HG02798 (cell line): Measurements from ENCODE around the gene C18orf63.

ENCODE experiments used
- ATAC-seq: cut with Tn5 transposase; IDR thresholded peaks from one replicate; pipeline ENCODE4 v1.9.1; 2021; ENCODE audit warnings: mild to moderate bottlenecking; ENCODE audit not compliant: unreplicated experiment, poor library complexity

C18orf63 gene

GRCh38 chr18:74315464-74316256 is at the start of gene C18orf63:
Gene C18orf63, plus strand, starts transcription at chr18:74315839. Its CDS starts 2,027 bp downstream, at chr18:74317866.
- ATAC-seq, result no peak

GRCh38 chr18:74266161-74266560 is 49.5 kb upstream of the C18orf63 start:
- ATAC-seq, result no peak

GRCh38 chr18:74268175-74268574 is 47.5 kb upstream of the C18orf63 start:
- no peak for ATAC-seq

- ATAC-seq, result no peak
These were observed 46.6 kb upstream of the C18orf63 start for GRCh38 chr18:74268933-74269620.

- no peak for ATAC-seq
These were observed 44.0 kb upstream of the C18orf63 start for GRCh38 chr18:74271635-74272034.

GRCh38 chr18:74273394-74273793 is 42.2 kb upstream of the C18orf63 start:
- ATAC-seq, result no peak

- no peak for ATAC-seq
These were observed 40.9 kb upstream of the C18orf63 start for GRCh38 chr18:74274700-74275099.

GRCh38 chr18:74275736-74276135 is 39.9 kb upstream of the C18orf63 start:
- no peak for ATAC-seq

GRCh38 chr18:74276609-74277008 is 39.0 kb upstream of the C18orf63 start:
- no peak for ATAC-seq

- ATAC-seq, result no peak
These were observed 38.3 kb upstream of the C18orf63 start for GRCh38 chr18:74277296-74277695.

GRCh38 chr18:74278058-74278457 is 37.6 kb upstream of the C18orf63 start:
- no peak for ATAC-seq

- ATAC-seq, result no peak
These were observed 36.7 kb upstream of the C18orf63 start for GRCh38 chr18:74278983-74279382.

GRCh38 chr18:74281011-74281979 is 34.3 kb upstream of the C18orf63 start:
- ATAC-seq, result no peak

- no peak for ATAC-seq
These were observed 33.5 kb upstream of the C18orf63 start for GRCh38 chr18:74281980-74282754.

GRCh38 chr18:74282755-74283554 is 32.7 kb upstream of the C18orf63 start:
- ATAC-seq, result no peak

GRCh38 chr18:74283646-74284045 is 32.0 kb upstream of the C18orf63 start:
- no peak for ATAC-seq

- ATAC-seq, result no peak
These were observed 31.3 kb upstream of the C18orf63 start for GRCh38 chr18:74284191-74284979.

GRCh38 chr18:74284980-74285355 is 30.7 kb upstream of the C18orf63 start:
- ATAC-seq, result no peak
